Esophagus squamous epithelium (tissue), 4 donors: Measurements from ENCODE around the gene EEF1AKMT1.

Experiments used
- CTCF ChIP-seq, 6 experiments: fragments of 450-650 bp in 4 of 6; fragments of 200-600 bp in 2 of 6; sonication (generic) in 2 of 6; IDR thresholded peaks; one replicate each; pipeline ENCODE4 v1.5.1; 2016 to 2019; ENCODE audit warnings: antibody characterized with exemption in 6 of 6, mild to moderate bottlenecking in 4 of 6, moderate library complexity in 4 of 6
- POLR2A ChIP-seq, 4 donors: fragments of 450-650 bp; IDR thresholded peaks; one replicate each; pipeline ENCODE4 v1.6.1; 2017; ENCODE audit warnings: antibody characterized with exemption in 4 of 4, mild to moderate bottlenecking in 4 of 4, moderate library complexity in 3 of 4

- TF ChIP-seq POLR2A (IDR thresholded peaks at IDR 0.05) (no peak), CTCF (IDR thresholded peaks at IDR 0.05) (no peak)
Measured at GRCh38 chr13:20691616-20692015, 82.1 kb downstream of the EEF1AKMT1 start.
